DND-41 (cell line): ENCODE data around the gene UBE2U.

Source experiments
- EZH2 ChIP-seq: IDR thresholded peaks from 3 replicates; pipeline ENCODE4 v1.6.1; 2012; ENCODE audit warnings: borderline replicate concordance, low read depth, mild to moderate bottlenecking, moderate library complexity, low read length, inconsistent platforms; ENCODE audit not compliant: severe bottlenecking
- TF ChIP-seq, protein P1 (sequence below): IDR thresholded peaks from 2 replicates; pipeline ENCODE4 v1.5.1; 2012; ENCODE audit warnings: borderline replicate concordance, low read length, moderate library complexity, mild to moderate bottlenecking; ENCODE audit not compliant: poor library complexity, severe bottlenecking; ENCODE audit errors: extremely low read depth

DNA sequence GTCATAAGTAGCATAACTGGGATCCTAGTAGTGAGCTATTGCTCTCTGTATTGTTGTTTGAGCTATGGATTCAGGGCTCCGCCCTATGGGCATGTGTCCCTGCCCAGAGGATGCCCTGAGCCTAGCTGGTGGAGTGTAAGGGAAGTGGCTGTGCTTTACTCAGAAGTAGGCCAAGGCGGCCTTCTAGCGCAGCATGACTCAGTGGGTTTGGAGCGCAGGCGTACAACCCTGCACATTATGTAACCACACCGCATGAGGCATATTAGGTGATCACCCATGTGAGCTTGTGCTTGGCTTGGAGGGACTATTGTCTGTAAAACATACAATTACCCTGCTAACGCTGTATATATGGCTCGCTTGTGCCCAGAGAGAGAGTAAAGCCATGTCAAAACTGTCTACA is 11.1 kb upstream of the UBE2U start:
- TF ChIP-seq, protein P1, sequence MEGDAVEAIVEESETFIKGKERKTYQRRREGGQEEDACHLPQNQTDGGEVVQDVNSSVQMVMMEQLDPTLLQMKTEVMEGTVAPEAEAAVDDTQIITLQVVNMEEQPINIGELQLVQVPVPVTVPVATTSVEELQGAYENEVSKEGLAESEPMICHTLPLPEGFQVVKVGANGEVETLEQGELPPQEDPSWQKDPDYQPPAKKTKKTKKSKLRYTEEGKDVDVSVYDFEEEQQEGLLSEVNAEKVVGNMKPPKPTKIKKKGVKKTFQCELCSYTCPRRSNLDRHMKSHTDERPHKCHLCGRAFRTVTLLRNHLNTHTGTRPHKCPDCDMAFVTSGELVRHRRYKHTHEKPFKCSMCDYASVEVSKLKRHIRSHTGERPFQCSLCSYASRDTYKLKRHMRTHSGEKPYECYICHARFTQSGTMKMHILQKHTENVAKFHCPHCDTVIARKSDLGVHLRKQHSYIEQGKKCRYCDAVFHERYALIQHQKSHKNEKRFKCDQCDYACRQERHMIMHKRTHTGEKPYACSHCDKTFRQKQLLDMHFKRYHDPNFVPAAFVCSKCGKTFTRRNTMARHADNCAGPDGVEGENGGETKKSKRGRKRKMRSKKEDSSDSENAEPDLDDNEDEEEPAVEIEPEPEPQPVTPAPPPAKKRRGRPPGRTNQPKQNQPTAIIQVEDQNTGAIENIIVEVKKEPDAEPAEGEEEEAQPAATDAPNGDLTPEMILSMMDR: no peak
- no peak for TF ChIP-seq EZH2
